ENCODE data around the gene MECP2.
A peak's percentile ranks its signal among the peaks of the same experiment; 100 is the strongest.

MECP2 gene

DNA sequence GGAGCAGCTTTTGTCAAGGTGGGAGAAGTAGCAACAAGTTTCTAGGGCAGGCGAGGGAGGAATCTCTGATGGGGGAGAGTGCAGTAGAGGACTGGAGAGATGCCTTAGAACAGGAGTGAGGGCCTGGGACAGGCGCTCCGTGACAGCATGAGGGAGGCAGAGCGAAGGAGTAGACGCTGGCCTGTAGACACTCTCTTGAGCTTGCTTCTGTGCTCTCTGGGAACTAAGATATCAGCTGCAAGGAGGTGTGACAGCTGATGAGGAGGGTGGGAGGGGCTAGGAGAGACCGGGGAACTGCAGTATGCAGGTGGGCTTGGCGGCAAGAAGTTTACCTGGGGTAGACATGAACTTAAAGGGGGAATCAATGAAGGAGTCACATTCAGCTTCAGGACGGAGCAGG lies 35.7 kb downstream of the MECP2 start:
- DNase-seq (ENCODE audit: low read depth in 2 of 2), result no peak

- DNase-seq (ENCODE audit: low read depth in 2 of 2), result no peak
These were observed 37.7 kb downstream of the MECP2 start for GRCh38 chrX:154059729-154060245.

GRCh38 chrX:154059231-154059630 lies 38.3 kb downstream of the MECP2 start:
- DNase-seq (ENCODE audit: low read depth in 2 of 2), result no peak

DNA sequence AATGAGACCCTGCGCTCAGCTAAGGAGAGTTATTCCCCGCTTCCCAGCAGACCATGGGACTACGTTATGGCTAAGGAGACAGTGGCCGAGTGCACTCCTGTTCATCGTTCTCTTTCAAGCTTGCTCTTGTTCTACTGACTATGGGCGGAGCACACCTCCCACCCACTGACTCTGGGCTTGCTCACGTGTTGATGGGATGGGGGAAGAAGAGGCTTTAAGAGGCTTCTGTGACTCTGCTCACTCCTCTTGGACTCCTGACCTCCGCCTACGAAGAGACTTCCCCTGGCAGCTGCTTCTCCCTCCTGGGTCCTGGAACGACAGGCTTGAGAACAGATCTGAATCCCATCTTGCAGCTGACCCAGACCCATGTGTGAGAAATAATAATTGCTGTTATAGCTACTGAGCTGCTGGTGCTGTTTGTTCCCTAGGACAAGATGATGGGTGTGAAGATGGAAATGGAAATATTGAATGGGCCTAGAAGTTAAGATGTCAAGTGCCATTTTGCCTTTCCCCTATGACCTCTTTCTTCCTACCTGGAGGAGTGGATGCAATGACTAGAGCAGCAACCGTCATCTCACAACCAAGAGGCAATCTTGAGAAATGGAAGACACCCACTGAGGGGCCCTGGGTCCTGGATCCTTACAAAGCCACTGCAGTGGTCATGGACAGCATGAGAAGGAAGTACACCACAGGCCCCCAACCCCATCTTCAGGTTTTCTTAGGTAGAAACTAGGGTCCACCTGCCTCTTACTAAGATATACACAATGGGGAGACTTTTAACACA lies 39.1 kb downstream of the MECP2 start:
- no peak for DNase-seq (ENCODE audit: low read depth in 2 of 2)

- no peak for DNase-seq (ENCODE audit: low read depth in 2 of 2)
These were observed 39.7 kb downstream of the MECP2 start for GRCh38 chrX:154057791-154058190.

DNA sequence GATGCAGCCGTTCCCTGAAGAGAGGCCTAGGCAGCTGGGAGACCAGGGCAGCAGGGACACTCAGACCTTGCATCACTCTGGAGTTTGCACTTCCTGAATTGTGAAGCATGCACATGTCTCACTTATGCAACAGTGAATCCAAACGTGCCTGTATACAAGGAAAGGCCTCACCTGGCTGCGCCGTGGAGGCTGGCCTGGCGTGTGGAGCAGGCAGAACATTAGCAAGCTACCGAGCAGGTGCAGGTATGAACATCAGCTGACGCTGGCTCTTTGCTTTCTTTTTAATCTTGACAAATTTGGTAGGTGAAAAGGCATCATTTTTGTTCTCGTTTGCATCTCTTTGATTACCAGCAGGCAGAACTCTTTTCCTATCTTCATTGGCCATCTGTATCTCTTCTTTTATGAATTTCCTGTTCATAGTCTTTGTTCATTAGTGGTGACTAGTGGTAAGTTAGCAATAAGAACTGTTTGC lies 40.7 kb downstream of the MECP2 start:
- DNase-seq (ENCODE audit: low read depth in 2 of 2), result no peak

DNA sequence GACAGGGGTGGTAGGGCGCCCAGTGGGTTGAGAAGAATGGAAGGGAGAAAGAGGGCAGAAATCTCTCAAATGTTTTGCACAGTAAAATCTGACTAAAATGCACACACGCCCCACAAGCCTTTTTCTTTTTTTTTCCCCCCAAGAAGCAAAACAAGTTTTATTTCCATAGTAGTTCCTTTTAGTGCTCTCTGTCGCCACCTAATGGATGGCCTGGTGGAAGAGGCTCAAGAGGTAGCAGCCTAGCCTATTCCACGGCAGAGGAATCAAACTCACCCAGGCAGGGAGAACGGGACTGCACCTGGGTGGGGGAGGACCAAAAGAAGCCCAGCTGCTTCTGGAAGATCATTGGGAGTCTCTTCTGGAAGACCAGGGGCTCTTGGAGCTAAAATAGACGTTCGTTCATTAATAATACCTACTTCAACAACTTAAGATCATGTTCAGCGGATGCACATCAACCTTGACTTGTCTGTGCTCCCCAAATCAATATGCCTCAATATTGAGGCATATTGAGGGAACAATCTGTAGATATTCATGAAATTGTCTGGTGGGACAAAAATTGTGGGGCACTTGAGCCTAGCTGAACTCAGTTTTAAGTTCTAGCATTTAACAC lies 46.2 kb downstream of the MECP2 start:
- peak; percentile 25 to 27 for DNase-seq (ENCODE audit: low read depth in 2 of 2)

DNA sequence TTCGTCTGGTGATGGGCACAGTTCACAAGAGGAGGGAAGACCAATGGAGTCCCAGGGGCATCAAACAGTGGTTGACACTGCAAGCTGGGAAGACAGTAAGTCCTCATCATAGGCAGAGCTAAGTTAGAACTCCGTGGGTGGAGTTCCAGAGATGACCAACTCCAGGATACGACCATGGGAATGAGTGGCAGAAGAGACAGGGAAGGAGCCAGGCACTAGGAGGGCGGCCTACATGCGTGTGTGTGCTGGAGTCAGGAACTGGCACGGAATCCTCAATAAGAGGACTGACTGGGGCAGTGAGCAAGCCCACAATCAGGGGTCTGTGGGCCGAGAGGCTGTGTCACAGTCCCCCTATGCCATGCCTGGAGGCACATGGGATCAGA lies 47.4 kb downstream of the MECP2 start:
- no peak for DNase-seq (ENCODE audit: low read depth in 2 of 2)

- no peak for DNase-seq (ENCODE audit: low read depth in 2 of 2)
These were observed 48.1 kb downstream of the MECP2 start for GRCh38 chrX:154049209-154050112.

- no peak for DNase-seq (ENCODE audit: low read depth in 2 of 2)
These were observed 49.1 kb downstream of the MECP2 start for GRCh38 chrX:154048398-154048797.

DNA sequence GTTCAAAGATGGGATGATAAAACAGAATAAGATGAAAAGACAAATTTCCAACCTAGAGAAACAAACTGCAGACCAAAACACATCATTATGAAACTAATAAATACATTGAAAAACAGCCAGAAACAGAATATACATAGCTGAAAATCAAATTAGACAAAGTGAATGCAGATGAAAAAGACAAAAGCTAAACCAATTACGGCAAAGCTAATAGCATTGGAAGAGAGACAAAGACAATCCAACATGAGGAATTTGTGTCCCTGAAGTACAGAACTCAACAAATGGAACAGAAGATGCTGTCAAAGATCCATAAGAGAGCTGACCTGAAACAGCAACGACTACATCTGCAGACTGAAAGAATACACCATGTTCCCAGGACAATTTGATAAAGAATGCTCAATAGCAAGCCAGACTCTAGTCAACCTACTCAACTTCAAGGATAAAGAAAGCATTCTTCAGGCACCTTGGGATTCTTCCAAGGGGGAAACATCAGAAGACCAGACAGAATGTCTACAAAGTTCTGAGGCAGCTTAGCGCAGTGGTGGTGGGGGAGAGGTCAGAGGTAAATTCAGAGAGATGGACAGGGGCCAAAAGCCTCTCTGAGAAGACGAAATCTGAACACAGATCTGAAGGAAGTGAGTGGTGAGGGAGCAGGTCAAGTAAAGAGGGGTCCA lies 50.4 kb downstream of the MECP2 start:
- no peak for DNase-seq (ENCODE audit: low read depth in 2 of 2)

- no peak for DNase-seq (ENCODE audit: low read depth in 2 of 2)
These were observed 51.3 kb downstream of the MECP2 start for GRCh38 chrX:154046031-154046781.

DNA sequence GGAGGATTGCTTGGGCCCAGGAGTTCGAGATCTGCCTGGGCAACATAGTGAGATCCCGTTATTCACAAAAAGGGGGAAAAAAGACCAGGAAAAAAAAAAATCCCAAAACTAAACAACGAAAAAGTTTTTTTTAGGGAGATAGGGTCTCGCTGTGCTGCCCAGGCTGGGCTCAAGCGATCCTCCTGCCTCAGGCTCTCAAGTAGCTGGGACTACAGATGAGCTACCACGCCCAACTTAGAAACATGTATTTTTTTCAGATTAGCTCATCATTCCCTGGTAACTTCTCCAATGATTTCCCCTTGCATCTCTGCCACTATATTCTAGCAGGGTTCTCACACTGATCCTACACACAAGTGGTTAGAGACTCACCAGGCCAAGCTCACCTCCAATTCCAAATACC lies 53.4 kb downstream of the MECP2 start:
- DNase-seq (ENCODE audit: low read depth in 2 of 2), result no peak

GRCh38 chrX:154043003-154043763 lies 54.3 kb downstream of the MECP2 start:
- no peak for DNase-seq (ENCODE audit: low read depth in 2 of 2)

GRCh38 chrX:154040863-154041262 lies 56.7 kb downstream of the MECP2 start:
- DNase-seq (ENCODE audit: low read depth in 2 of 2), result no peak

- no peak for DNase-seq (ENCODE audit: low read depth in 2 of 2)
These were observed 57.2 kb downstream of the MECP2 start for GRCh38 chrX:154040307-154040756.

- no peak for DNase-seq (ENCODE audit: low read depth in 2 of 2)
These were observed 57.9 kb downstream of the MECP2 start for GRCh38 chrX:154039577-154039976.

DNA sequence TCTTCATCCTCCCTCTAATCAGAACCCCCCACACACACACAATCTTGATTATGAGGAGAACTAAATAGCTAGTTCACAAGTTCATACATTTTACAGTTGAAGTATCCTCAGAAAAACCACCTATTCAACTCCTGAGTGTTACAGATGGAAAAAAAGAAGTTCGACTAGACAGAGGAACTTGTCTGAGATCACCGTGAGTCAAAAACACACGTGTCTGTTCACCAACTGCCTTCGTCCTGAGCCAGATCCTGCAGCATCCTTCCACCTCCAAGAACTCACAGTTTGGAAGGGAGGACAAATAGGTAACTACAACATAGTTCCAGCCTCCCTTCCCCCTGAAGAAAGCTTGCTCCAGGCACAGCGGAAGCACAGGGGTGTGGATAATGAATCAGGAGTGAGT lies 58.9 kb downstream of the MECP2 start:
- no peak for DNase-seq (ENCODE audit: low read depth in 2 of 2)

DNA sequence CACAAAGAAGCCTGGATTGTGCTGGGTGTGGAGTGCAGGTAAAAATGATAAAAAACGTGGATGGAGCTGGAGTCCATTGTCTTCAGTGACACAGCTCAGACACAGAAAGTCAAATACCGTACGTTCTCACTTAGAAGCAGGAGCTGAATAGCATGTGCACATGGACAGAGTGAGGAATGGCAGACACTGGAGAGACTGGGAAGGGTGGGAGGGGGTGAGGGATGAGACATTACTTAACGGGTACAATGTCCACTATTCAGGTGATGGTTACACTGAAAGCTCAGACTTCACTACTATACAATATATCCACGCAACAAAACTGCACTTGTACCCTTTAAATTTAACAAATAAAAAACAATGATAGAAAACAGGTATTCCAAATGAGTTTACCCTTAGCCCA lies 59.8 kb downstream of the MECP2 start:
- no peak for DNase-seq (ENCODE audit: low read depth in 2 of 2)

- no peak for DNase-seq (ENCODE audit: low read depth in 2 of 2)
These were observed 61.0 kb downstream of the MECP2 start for GRCh38 chrX:154036513-154036912.
